Left ventricle myocardium inferior (tissue), 1 donor: Measurements from ENCODE around the gene KPNA4. TPM values are rescaled to one million over a fixed set of nuclear protein-coding genes. Genes with fewer than 3 reads are reported as not detected.

Experiments used
- DNase-seq: peaks from one replicate; pipeline ENCODE4 v3.0.0-alpha.2; 2020
- H3K27ac ChIP-seq: fragments of 200-600 bp; replicated peaks from 2 replicates; pipeline ENCODE4 v1.8.0; 2021
- H3K27me3 ChIP-seq: fragments of 200-600 bp; 2 replicates; pipeline ENCODE4 v1.8.0; 2021; ENCODE audit warnings: low read depth
- H3K36me3 ChIP-seq: fragments of 200-600 bp; 2 replicates; pipeline ENCODE4 v1.8.0; 2021
- H3K4me1 ChIP-seq: fragments of 200-600 bp; 2 replicates; pipeline ENCODE4 v1.8.0; 2021
- H3K4me3 ChIP-seq: fragments of 200-600 bp; 2 replicates; pipeline ENCODE4 v1.8.0; 2021; ENCODE audit warnings: mild to moderate bottlenecking, moderate library complexity
- H3K9me3 ChIP-seq: fragments of 200-600 bp; replicated peaks from 2 replicates; pipeline ENCODE4 v1.8.0; 2021
- CTCF ChIP-seq: fragments of 200-600 bp; IDR thresholded peaks from 2 replicates; pipeline ENCODE4 v1.8.0; 2021; ENCODE audit warnings: antibody characterized with exemption, mild to moderate bottlenecking, borderline replicate concordance
- intact Hi-C: fragments of 100-400 bp; cut with micrococcal nuclease; formaldehyde crosslinking; loops from one replicate; pipeline ENCODE4 v1.11.0; 2022
- total RNA-seq: library from RNA; stranded (reverse); fragmentation: NEBNext Ultra II Directional; extraction: Animal tissue kit (Norgen Biotek cat#: 25700); gene quantifications from one replicate; pipeline ENCODE4 v1.2.1, GENCODE V29; 2021
- donor health status: DM: no; HTN: yes; CAD: no; lungs with severe emphysema.

The KPNA4 gene
- total RNA-seq, 1 donor from 2014 or later, result 130 TPM

- Histone ChIP-seq H3K27ac (no peak overlapping the region), H3K4me3 (no peak overlapping the region), H3K4me1 (no peaks in the 10 kb centered on the region), H3K9me3 (no peaks in the 10 kb centered on the region), H3K36me3 (no peaks in the 10 kb centered on the region), H3K27me3 (peaks cover 23% of the 10 kb centered on the region)
- intact Hi-C loops, result no loop called here
- TF ChIP-seq CTCF, result no peak
- DNase-seq, result no peak
These were observed 86.0 kb downstream of the KPNA4 start for GRCh38 chr3:160479376-160479775.

- no peak overlapping the region for H3K4me3 ChIP-seq
- intact Hi-C loops, result no loop called here
- peaks cover 25% of the 10 kb centered on the region for H3K27me3 ChIP-seq
- H3K27ac ChIP-seq, result no peak overlapping the region
- DNase-seq, result no peak
- H3K9me3 ChIP-seq, result no peaks in the 10 kb centered on the region
- H3K4me1 ChIP-seq, result no peaks in the 10 kb centered on the region
- TF ChIP-seq CTCF, result no peak
- no peaks in the 10 kb centered on the region for H3K36me3 ChIP-seq
These were observed 87.0 kb downstream of the KPNA4 start for GRCh38 chr3:160478338-160478737.

GRCh38 chr3:160477750-160478149 is 87.6 kb downstream of the KPNA4 start:
- intact Hi-C loops, result no loop called here
- H3K27me3 ChIP-seq, result peaks cover 30% of the 10 kb centered on the region
- H3K4me1 ChIP-seq, result no peaks in the 10 kb centered on the region
- no peaks in the 10 kb centered on the region for H3K9me3 ChIP-seq
- H3K4me3 ChIP-seq, result no peak overlapping the region
- no peaks in the 10 kb centered on the region for H3K36me3 ChIP-seq
- H3K27ac ChIP-seq, result no peak overlapping the region
- TF ChIP-seq CTCF, result no peak
- DNase-seq, result no peak

- no peak for TF ChIP-seq CTCF
- Histone ChIP-seq H3K27ac (no peak overlapping the region), H3K4me3 (no peak overlapping the region), H3K36me3 (no peaks in the 10 kb centered on the region), H3K4me1 (no peaks in the 10 kb centered on the region), H3K9me3 (peaks cover 5% of the 10 kb centered on the region), H3K27me3 (peaks cover 36% of the 10 kb centered on the region)
- DNase-seq, result no peak
- intact Hi-C loops, result no loop called here
These were observed 89.5 kb downstream of the KPNA4 start for GRCh38 chr3:160475884-160476283.

GRCh38 chr3:160475153-160475552 is 90.2 kb downstream of the KPNA4 start:
- H3K36me3 ChIP-seq, result no peaks in the 10 kb centered on the region
- peaks cover 43% of the 10 kb centered on the region for H3K27me3 ChIP-seq
- intact Hi-C loops, result no loop called here
- no peak for TF ChIP-seq CTCF
- H3K9me3 ChIP-seq, result peaks cover 12% of the 10 kb centered on the region
- DNase-seq, result no peak
- no peaks in the 10 kb centered on the region for H3K4me1 ChIP-seq
- no peak overlapping the region for H3K27ac ChIP-seq
- H3K4me3 ChIP-seq, result no peak overlapping the region

GRCh38 chr3:160474416-160474838 is 90.9 kb downstream of the KPNA4 start:
- no peak for TF ChIP-seq CTCF
- peaks cover 45% of the 10 kb centered on the region for H3K27me3 ChIP-seq
- H3K4me1 ChIP-seq, result no peaks in the 10 kb centered on the region
- no peaks in the 10 kb centered on the region for H3K36me3 ChIP-seq
- intact Hi-C loops, result no loop called here
- no peak overlapping the region for H3K4me3 ChIP-seq
- no peak for DNase-seq
- no peak overlapping the region for H3K27ac ChIP-seq
- peaks cover 16% of the 10 kb centered on the region for H3K9me3 ChIP-seq
